ENCODE results near the gene SERINC5.
A peak's percentile ranks its signal among the peaks of the same experiment; 100 is the strongest.

The SERINC5 gene

DNA sequence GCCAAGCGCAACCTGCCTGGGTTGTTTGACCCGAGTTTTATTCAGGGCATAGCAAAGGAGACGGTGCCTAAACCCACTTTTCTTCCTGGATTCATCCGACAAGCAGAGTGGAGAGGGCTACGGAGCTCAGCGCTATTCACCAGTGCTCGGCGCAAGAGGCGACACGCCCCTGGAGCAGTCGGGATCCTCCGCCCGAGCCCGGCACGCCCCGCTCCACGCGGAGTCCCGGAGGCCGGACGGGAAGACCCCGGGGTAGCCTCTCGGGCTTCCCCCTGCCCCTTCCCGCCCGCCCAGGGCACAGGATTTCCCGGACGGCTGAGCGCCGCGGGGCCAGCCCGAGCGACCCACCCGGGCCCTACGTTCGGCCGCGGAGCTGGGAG is 427 bp downstream of the SERINC5 start:
- peak in 1 of 2 donors; percentile 19 for DNase-seq (ENCODE audit: extremely low read depth in 1 of 2, low read depth in 1 of 2)

DNA sequence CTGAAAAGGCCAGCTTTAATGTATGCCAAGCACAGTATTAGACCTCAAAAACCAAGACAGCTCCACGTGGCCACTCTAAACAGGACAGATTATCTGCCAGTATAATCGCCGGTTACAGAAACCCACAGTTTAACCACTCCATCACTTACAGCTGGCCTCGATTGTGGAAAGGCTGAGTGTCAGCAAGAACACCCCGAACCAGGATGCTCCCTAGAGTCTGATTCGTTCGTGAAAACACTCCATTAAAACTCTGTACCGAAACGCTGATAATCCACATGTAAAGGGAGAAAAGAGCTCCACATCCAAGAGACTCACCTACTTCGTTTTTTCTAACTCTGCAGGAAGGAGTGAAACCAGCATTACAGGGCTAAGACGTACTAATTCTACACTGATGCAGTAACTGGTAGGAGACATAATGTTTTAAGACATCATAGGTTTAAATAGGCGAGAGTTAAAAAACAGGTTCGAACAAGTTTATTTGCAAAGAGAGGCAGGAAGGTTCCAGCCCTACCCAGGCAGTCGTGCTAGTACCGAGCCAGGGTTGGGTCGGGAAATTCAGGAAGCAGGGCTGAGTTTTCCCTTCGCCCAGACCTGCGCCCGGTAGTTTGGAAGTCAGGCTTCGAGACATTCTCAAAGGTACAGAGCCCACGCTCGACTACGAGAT is 949 bp downstream of the SERINC5 start:
- DNase-seq (ENCODE audit: extremely low read depth in 1 of 2, low read depth in 1 of 2), result no peak

DNA sequence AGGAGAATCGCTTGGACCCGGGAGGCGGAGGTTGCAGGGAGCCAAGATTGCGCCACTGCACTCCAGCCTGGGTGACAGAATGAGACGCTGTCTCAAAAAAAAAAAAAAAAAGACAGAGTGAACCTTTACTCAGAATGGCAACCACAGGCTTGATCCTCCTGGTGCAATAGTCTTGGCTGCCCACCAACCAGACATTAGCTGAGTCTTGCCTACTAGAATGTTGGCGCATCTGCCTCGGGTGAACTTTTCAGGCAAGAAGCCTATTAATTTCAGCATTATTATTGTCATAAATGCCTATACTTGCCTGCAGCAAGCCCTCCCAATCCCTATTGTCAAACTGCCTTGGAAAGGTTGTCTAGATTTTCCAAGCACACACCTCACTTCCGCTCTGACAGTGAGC is 4.2 kb downstream of the SERINC5 start:
- DNase-seq (ENCODE audit: extremely low read depth in 1 of 2, low read depth in 1 of 2), result no peak

DNA sequence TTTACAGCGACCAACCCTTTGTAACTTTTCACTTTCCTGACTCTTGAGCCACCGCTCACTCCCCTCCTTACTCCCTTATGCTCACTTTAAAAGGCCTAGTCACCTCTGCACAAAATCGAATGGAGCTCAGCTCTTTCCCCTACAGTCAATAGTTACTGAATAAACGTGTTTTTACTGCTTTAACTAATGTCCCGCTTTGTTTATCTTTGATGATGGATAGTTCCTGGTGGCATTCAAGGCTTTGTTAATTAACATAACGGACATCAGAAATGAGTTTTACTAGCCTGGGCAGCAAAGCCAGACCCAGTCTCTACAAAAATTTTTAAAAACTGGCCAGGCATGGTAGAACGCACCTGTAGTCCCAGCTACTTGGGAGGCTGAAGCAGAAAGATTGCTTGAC is 5.0 kb downstream of the SERINC5 start:
- no peak for DNase-seq (ENCODE audit: extremely low read depth in 1 of 2, low read depth in 1 of 2)

DNA sequence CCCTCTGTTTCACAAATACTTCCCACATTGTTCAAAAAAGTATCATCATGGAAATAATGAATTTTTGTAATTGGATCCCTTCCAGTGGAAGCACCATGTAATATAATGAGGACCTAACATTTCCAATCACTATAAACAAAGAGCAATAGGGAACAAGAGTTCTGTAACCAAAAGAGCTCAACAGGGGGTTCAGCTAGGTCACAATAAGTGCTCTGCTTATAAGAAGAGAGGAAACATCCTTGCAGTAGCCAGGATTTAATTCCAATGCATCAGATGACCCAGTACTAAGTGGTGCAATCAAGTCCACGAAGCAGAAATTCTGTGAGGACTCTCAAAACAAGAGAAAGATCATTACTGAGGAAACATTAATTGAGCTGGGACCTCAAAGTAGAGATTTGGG is 5.9 kb downstream of the SERINC5 start:
- no peak for DNase-seq (ENCODE audit: extremely low read depth in 1 of 2, low read depth in 1 of 2)

DNA sequence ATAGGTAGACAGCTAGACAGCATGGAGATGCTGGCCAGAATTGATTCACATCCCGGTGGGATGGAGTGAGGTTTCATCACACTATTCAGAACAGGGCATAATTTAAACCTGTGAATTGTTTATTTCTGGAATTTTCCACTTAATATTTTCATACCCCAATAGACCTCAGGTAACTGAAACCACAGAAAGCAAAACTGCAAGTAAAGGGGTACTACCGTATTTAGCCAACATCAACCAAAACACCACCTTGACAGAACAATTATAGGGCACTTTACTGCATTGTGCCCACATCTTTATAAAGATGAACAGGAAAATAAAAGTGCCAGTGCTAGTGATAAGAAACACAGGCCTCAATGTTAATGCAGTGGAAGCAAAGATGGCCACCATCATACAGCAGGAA is 7.5 kb downstream of the SERINC5 start:
- no peak for DNase-seq (ENCODE audit: extremely low read depth in 1 of 2, low read depth in 1 of 2)

DNA sequence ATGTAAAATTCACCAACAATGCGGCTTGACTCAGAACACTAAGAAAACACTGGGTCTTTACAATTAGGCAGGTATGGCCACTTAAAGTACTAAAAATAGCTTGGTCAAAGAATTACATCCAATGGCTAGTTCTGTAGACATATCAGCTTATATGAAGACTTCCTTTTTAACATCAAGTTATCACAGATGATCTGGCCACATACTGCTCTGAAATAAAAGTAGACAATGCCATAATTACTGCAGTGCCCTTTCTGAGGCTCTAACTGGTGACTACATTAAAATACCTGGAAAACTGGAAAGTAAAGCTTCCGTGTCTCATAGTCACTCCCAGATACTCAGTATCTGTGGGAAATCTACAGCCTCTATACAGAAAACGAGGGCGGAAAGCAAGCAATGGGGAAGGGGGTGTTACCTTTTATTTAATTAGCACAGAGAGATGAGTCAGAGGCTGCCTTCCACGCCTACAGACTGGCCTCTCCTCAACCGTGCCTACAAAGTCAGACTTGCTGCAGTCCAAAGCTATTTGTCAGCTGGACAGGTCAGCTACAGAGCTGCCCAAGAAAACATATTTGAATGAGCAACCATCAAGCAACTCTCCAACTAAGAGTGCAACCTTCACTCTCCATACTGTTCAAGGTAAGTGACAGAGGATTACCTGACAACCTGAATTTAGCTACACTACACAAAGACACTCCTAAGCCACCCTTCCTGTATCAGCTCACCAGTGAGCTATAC is 8.7 kb downstream of the SERINC5 start:
- DNase-seq (ENCODE audit: extremely low read depth in 1 of 2, low read depth in 1 of 2), result peak in 1 of 2 donors; percentile 21

DNA sequence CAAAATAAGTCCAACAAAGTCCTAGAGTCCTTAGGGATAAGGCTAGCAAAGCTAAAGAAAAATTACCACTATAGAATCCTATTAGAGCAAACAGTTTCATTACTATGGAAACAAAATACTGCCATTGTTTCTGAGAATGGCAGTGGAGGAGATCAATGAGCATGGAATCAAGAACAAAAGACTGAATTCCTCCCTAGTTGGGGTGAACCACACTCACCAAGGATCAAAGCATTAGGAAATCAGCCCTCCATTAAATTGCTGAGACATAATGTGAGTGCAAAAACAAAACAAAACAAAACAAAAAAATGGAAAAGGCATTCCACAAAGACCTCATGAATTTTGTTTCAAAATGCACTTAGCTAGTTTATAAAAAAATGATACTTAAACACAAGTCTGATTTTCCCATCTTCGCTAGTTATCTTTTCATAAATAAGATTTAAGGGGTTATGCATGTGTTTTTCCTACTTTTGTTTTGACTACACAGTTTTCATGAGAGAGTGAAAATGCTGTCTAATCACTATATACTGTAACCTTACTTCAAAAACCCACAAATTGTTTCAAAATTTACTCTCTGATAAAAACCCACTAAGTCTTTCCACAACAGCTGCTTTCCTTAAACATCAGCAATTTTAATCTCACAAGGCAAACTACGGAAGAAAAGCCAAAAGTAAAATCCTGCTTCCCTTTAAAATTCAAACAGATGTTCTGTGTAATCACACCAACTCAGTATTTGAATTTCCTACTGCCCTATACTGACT is 9.7 kb downstream of the SERINC5 start:
- DNase-seq (ENCODE audit: extremely low read depth in 1 of 2, low read depth in 1 of 2), result no peak

DNA sequence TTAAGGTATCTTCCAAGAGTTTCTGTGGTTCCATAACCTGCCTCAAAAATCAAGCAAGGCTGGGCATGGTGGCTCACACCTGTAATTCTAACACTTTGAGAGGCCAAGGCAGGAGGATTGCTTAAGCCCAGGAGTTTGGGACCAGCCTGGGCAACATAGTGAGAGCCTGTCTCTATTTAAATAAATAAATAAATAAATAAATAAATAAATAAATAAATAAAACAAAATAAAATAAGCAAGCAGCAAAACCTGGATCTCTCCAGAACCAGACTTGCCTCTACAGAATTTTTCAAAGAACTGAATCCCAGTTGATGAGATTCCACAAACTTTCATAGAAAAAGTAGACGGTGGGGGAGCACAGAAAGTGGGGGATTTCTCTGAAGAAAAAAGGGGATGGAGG is 12.3 kb downstream of the SERINC5 start:
- DNase-seq (ENCODE audit: extremely low read depth in 1 of 2, low read depth in 1 of 2), result no peak

DNA sequence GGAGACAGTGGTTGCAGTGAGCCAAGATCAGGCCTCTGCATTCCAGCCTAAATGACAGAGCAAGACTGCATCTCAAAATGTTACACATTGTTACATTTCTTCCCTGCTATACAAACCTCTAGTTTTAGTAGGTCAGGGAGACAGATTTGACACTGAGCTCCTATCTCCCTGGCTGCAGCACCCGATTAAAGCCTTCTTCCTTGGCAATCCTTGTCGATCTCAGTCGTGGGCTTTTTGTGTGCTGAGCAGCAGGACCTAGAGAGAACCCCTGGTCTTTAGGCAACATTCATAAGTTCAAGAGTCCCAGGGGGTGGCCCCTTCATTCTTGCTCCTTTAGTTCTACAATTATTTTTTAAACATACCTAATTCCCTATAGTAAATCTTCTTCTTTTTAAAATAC is 13.0 kb downstream of the SERINC5 start:
- DNase-seq (ENCODE audit: extremely low read depth in 1 of 2, low read depth in 1 of 2), result no peak

DNA sequence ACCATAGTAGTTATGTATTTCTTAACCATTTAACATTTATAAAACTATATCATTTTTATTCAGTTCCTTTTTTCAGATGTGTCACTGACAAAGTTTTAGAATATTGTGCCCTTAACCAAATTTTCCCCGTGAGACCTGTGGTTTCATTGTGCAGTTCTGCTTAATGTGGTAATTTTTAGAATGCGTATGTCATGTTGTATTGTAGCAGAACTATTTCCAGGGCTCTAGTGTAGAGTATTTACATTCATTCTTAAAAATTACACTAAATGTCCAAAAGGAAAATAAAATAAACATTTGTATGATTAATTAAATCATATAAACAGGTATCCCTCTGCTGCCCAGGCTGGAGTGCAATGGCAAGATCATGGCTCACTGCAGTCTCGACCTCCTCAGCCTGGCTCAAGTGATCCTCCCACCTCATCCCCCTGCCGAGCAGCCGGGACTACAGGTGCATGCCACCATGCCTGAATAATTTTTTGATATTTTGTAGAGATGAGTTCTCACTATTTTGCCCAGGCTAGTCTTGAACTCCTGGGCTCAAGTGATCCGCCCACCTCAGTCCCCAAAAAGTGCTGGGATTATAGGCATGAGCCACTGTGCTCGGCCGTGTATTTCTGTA is 15.4 kb downstream of the SERINC5 start:
- DNase-seq (ENCODE audit: extremely low read depth in 1 of 2, low read depth in 1 of 2), result no peak

DNA sequence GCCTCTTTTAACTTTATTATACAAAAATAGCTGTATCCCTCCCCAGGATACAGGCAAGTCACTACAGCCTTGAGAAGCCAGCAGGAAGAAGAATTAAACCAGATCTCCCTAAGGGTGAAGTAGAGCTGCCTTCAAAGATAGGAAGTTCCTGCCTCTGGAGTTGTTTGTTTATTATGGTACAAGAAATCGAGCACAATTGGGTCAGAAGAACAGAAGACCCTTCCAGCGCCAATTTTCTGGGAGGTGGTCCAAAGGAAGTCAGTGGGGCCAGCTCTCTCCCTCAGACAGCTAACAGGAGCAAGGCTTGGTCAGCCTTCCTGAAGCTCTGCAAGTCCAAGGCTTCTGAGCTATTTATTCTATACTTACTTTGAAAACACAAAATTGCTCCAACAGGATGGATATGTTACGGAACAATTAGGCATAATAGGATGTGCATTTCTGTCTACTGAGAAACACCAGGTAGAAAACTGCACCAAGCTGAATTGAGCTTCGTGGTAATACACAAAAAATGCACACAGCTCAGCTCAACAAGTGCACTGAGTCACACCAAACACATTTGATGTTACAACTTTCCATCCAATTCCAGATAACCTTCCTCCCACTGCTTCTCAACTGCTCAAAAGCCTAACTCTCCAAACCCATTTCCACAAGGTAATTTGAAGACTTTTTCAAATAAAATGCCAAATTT is 16.0 kb downstream of the SERINC5 start:
- no peak for DNase-seq (ENCODE audit: extremely low read depth in 1 of 2, low read depth in 1 of 2)

DNA sequence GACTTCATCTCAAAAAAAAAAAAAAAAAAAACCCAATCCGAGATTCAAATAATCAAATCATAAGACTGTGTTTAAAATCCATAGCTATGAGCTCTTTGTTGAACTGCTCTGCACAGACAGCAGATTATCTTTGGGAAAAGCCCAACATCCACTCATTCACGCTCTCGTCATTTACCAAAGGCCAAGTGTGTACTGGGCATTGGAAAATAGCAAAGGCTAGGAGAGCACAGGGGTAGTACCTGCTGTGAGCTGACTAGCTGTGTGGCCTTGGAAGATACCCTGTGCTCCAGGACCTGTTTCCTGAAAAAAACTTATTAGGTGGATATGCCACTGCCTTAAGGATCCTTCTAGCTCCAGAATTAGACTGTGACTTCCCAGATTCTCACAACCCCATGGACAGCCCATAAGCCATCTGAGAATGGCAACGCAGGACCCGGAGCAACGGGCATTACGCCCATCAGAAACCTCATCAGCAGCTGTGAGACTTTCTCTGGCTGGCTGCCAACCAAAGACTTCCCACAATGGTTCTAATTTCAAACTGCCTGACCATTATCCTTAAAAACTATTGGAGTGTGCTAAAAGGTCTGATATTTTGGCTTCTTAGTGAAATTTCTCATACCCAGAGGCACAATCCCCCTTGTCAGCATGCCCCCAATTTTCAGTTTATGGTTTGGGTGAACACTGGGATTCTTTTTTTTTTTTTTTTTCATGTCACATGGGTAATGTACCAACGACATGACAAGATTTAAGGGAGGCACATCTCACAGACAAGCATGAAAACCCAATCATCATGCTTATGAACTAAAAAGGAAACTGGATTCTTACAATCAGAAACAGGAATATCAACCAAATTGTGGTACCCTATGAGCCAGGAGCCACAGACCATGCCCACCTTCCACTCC is 16.8 kb downstream of the SERINC5 start:
- no peak for DNase-seq (ENCODE audit: extremely low read depth in 1 of 2, low read depth in 1 of 2)

DNA sequence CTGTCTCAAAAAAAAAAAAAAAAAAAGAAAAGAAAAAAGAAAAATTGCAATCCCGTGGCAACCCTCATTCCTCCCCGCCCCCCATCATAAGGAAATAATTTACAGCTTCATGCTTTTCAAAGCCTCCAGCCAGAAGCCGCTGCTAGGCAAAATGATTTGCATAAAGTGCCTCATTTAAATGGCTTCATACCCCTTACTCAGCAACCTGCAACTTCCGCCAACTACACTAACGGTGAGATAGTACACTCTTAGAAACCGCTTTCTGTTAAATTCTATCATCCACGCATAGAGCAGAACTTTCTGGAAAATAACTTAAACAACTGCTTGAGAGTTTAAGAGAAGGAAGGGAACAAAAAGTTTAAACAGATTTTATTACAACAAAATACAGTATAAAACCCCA is 17.8 kb downstream of the SERINC5 start:
- no peak for DNase-seq (ENCODE audit: extremely low read depth in 1 of 2, low read depth in 1 of 2)

DNA sequence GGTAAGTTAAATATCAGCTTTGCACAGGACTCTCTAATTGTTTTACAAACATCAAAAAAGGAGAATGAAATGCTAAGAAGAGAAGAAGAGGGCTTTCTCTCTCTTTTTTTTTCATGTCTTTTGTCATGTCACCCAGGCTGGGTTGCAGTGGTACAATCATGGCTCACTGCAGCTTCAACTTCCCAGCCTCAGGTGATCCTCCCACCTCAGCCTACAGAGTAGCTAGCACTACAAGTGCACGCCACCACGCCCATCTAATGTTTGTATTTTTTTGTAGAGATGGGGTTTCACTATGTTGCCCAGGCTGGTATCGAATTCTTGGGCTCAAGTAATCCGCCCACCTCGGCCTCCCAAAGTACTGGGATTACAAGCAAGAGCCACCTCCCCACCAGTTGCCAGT is 18.6 kb downstream of the SERINC5 start:
- DNase-seq (ENCODE audit: extremely low read depth in 1 of 2, low read depth in 1 of 2), result no peak

DNA sequence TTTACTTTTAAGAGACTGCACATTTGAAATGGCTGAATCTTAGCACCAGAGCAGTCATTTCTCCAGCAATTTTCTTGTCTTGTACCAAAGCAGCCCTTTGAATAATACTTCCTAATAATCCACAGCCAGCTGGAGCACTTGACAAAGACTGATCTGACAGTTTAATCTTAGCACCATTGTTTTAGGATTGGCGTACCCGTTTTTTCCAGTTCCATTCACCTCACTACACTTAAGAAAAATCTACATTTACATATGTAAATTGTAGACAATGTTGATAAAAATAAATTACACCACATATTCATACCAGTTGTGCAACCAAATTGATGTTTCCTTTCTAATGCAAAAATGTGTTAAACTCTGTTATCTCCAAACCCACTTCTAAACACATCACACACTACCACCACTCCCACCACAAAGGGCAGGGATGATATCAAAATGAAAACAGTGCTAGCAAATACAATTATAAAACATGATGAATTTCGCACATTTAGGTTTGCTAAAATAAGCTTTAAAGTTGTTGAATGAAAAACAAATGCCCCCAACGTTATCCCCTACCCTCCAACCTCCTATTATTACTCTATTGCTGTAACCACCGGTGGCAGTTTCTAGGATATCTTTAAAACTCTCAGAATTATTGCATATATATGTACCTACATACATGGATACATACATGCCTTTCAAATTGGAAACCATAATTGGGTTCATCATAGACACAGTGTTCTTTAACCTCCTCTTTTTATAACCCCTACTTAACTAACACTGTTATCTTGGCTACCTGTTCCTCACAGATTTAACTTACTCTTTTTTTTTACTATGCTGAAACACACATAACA is 21.5 kb downstream of the SERINC5 start:
- no peak for DNase-seq (ENCODE audit: extremely low read depth in 1 of 2, low read depth in 1 of 2)

DNA sequence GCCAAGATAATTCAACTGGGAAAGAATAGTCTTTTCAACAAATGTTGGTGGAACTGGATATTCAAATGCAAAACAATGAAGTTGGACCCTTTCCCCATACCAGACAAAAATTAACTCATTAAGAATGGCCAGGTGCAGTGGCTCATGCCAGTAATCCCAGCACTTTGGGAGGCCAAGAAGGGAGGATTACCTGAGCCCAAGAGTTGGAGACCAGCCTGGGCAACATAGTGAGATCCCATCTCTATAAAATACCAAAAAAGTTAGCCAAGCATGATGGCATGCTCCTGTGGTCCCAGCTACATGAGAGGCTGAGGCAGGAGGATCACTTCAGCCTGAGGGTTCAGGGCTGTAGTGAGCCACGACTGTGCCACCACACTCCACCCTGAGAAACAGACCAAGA is 24.2 kb downstream of the SERINC5 start:
- DNase-seq (ENCODE audit: extremely low read depth in 1 of 2, low read depth in 1 of 2), result no peak

DNA sequence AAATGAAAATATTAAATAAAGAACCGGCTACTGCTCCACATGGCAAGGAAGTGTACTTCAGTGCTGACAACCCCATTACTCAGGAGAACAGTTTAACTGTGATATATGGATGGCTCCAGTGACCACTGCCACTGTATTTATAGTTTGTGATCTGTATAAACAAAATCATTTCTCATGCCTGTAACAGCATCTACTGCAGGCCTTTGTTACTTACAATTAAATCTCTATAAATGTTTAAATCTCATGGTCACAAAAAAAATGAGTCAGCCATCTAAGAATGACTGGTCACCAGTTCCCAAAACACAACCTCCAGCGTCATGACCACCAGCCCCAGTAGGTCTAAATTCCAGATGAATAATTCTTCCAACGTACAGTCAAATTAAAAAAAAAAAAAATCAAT is 24.6 kb downstream of the SERINC5 start:
- DNase-seq (ENCODE audit: extremely low read depth in 1 of 2, low read depth in 1 of 2), result no peak
